ENCODE measurements around the gene UTP25. TPM values are rescaled to one million over a fixed set of nuclear protein-coding genes. Genes with fewer than 3 reads are reported as not detected.
"Not testable (repeated sequence)": the region's sequence is repeated elsewhere in the genome, so short reads cannot be mapped to it uniquely, and the experiment has no call there.

Gene UTP25
- total and polyA plus RNA-seq, 2 experiments from 2014 or later: 3.1 to 5.4 TPM

- TF ChIP-seq CTCF (IDR thresholded peaks at IDR 0.05; ENCODE audit: low read depth, low read length): peak; percentile 9
- no peak overlapping the region for H3K4me3 ChIP-seq
- no peaks in the 10 kb centered on the region for H3K9me3 ChIP-seq (ENCODE audit: low read depth)
- H3K27ac ChIP-seq: no peak overlapping the region
- peak in 1 of 2 donors; percentile 68 for DNase-seq (ENCODE audit: low read depth in 1 of 2, low spot score in 1 of 2)
- no peaks in the 10 kb centered on the region for H3K4me1 ChIP-seq (ENCODE audit: low read depth)
- H3K36me3 ChIP-seq: no peaks in the 10 kb centered on the region
- H3K27me3 ChIP-seq: no peaks in the 10 kb centered on the region
Observed at GRCh38 chr1:209883341-209883971, 55.7 kb downstream of the UTP25 start.

- no peaks in the 10 kb centered on the region for H3K4me1 ChIP-seq (ENCODE audit: low read depth)
- no peak overlapping the region for H3K4me3 ChIP-seq
- no peaks in the 10 kb centered on the region for H3K27me3 ChIP-seq
- H3K27ac ChIP-seq: no peak overlapping the region
- H3K9me3 ChIP-seq (ENCODE audit: low read depth): no peaks in the 10 kb centered on the region
- H3K36me3 ChIP-seq: no peaks in the 10 kb centered on the region
- no peak for TF ChIP-seq CTCF (IDR thresholded peaks at IDR 0.05; ENCODE audit: low read depth, low read length)
- no peak for DNase-seq (ENCODE audit: low read depth in 1 of 2, low spot score in 1 of 2)
Observed at GRCh38 chr1:209884249-209884648, 56.5 kb downstream of the UTP25 start.

- H3K4me1 ChIP-seq (ENCODE audit: low read depth): no peaks in the 10 kb centered on the region
- H3K4me3 ChIP-seq: no peak overlapping the region
- no peaks in the 10 kb centered on the region for H3K36me3 ChIP-seq
- peak in 1 of 2 donors; percentile 98 for DNase-seq (ENCODE audit: low read depth in 1 of 2, low spot score in 1 of 2)
- no peaks in the 10 kb centered on the region for H3K27me3 ChIP-seq
- no peak overlapping the region for H3K27ac ChIP-seq
- no peak for TF ChIP-seq CTCF (IDR thresholded peaks at IDR 0.05; ENCODE audit: low read depth, low read length)
- H3K9me3 ChIP-seq (ENCODE audit: low read depth): no peaks in the 10 kb centered on the region
Observed at GRCh38 chr1:209884665-209885117, 56.9 kb downstream of the UTP25 start.

- TF ChIP-seq CTCF (IDR thresholded peaks at IDR 0.05; ENCODE audit: low read depth, low read length): no peak
- H3K9me3 ChIP-seq (ENCODE audit: low read depth): no peaks in the 10 kb centered on the region
- no peaks in the 10 kb centered on the region for H3K36me3 ChIP-seq
- no peak overlapping the region for H3K27ac ChIP-seq
- no peak for DNase-seq (ENCODE audit: low read depth in 1 of 2, low spot score in 1 of 2)
- H3K4me1 ChIP-seq (ENCODE audit: low read depth): no peaks in the 10 kb centered on the region
- no peaks in the 10 kb centered on the region for H3K27me3 ChIP-seq
- H3K4me3 ChIP-seq: no peak overlapping the region
Observed at GRCh38 chr1:209885403-209886218, 57.8 kb downstream of the UTP25 start.

- Histone ChIP-seq H3K36me3 (no peaks in the 10 kb centered on the region), H3K27ac (no peak overlapping the region), H3K27me3 (no peaks in the 10 kb centered on the region), H3K4me3 (no peak overlapping the region), H3K4me1 (ENCODE audit: low read depth) (no peaks in the 10 kb centered on the region), H3K9me3 (ENCODE audit: low read depth) (no peaks in the 10 kb centered on the region)
- TF ChIP-seq CTCF (IDR thresholded peaks at IDR 0.05; ENCODE audit: low read depth, low read length): no peak
- DNase-seq (ENCODE audit: low read depth in 1 of 2, low spot score in 1 of 2): no peak
Observed at GRCh38 chr1:209886219-209886536, 58.4 kb downstream of the UTP25 start.

GRCh38 chr1:209888291-209889076, 60.7 kb downstream of the UTP25 start:
- not testable (repeated sequence) for H3K4me1 ChIP-seq (ENCODE audit: low read depth); H3K27me3 ChIP-seq; H3K27ac ChIP-seq; H3K9me3 ChIP-seq (ENCODE audit: low read depth); DNase-seq (ENCODE audit: low read depth in 1 of 2, low spot score in 1 of 2); H3K36me3 ChIP-seq; H3K4me3 ChIP-seq

Measured in cardiac muscle cell (in vitro differentiated cells and primary cell).